ENCODE measurements around the gene RPN2. TPM values are rescaled to one million over a fixed set of nuclear protein-coding genes. Genes with fewer than 3 reads are reported as not detected.

The RPN2 gene
- total RNA-seq, 1 experiment from 2014 or later = 226 TPM

DNA sequence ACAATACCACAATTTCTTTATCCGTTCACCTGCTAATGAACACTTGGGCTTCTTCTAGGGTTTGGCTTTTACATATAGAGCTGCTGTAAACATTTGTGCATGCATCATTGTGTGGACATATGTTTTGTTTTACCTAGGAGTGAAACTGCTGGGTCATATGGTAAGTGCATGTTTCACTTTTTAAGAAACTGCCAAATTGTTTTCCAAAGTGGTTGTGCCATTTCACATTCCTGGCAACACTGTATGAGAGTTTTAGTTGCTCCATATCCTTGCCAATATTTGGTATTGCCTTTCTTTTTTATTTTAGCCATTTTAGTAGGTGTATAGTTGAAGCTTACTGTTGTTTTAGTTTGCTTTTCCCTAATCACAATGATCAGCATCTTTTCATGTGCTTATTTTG lies 14.1 kb upstream of the RPN2 start:
- CTCF ChIA-PET = interaction anchor here (0.7 to 2.6 kb wide), 2 partner anchors 12 to 19 kb away, joined by 3 to 19 read pairs; partner anchors contain the start of gene RPN2
- intact Hi-C loops (cut with micrococcal nuclease) = no loop called here
- no peak overlapping the region for H3K27ac Mint-ChIP-seq (ENCODE audit: low read depth, unreplicated experiment)

DNA sequence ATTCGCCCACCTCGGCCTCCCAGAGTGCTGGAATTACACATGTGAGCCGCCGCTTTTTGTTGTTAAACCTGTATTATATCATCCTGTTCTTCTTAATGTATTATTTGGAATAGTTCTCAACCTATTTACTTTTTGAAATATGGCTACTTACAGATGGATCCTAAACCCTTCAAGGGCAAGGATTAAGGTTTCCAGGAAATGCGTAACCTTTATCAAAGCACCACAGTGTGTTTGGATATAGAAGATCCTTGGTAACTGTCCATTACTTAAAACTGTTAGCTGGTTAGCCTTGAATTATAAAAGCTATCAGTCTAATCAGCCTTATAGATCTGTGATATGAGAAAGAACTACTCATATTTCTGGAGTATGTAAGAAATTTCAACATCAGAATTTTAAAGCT lies 12.3 kb upstream of the RPN2 start:
- TF ChIP-seq, protein P1, sequence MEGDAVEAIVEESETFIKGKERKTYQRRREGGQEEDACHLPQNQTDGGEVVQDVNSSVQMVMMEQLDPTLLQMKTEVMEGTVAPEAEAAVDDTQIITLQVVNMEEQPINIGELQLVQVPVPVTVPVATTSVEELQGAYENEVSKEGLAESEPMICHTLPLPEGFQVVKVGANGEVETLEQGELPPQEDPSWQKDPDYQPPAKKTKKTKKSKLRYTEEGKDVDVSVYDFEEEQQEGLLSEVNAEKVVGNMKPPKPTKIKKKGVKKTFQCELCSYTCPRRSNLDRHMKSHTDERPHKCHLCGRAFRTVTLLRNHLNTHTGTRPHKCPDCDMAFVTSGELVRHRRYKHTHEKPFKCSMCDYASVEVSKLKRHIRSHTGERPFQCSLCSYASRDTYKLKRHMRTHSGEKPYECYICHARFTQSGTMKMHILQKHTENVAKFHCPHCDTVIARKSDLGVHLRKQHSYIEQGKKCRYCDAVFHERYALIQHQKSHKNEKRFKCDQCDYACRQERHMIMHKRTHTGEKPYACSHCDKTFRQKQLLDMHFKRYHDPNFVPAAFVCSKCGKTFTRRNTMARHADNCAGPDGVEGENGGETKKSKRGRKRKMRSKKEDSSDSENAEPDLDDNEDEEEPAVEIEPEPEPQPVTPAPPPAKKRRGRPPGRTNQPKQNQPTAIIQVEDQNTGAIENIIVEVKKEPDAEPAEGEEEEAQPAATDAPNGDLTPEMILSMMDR (IDR thresholded peaks at IDR 0.05; ENCODE audit: unreplicated experiment) = no peak
- intact Hi-C loops (cut with micrococcal nuclease) = no loop called here
- Mint-ChIP-seq H3K27me3 (ENCODE audit: insufficient read depth, unreplicated experiment) (peaks cover 40% of the 10 kb centered on the region), H3K36me3 (ENCODE audit: insufficient read depth, unreplicated experiment) (no peaks in the 10 kb centered on the region), H3K4me1 (ENCODE audit: insufficient read depth, unreplicated experiment) (peaks cover 5% of the 10 kb centered on the region), H3K4me3 (ENCODE audit: unreplicated experiment) (no peak overlapping the region), H3K9me3 (ENCODE audit: unreplicated experiment) (no peaks in the 10 kb centered on the region), H3K27ac (ENCODE audit: low read depth, unreplicated experiment) (no peak overlapping the region)
- BruUV-seq (replicated peaks) = no TSS peak
- POLR2A ChIA-PET = interaction anchor here (3.2 kb wide), 1 partner anchor 12 kb away, joined by 21 read pairs; the partner anchor contains the start of genes MROH8 and RPN2
- DNase-seq (ENCODE audit: unreplicated experiment) = no peak
- CTCF ChIA-PET = interaction anchor here (0.6 to 2.6 kb wide), 6 partner anchors 10 to 1124 kb away, joined by 3 to 19 read pairs (median 3); partner anchors contain the start of gene RPN2

More for the DNA sequence above, 14.1 kb upstream of the RPN2 start:
- BruUV-seq (replicated peaks) = no TSS peak
- peaks cover 56% of the 10 kb centered on the region for H3K27me3 Mint-ChIP-seq (ENCODE audit: insufficient read depth, unreplicated experiment)
- POLR2A ChIA-PET = no interaction called here
- TF ChIP-seq, protein P1 (IDR thresholded peaks at IDR 0.05; ENCODE audit: unreplicated experiment) = no peak
- H3K36me3 Mint-ChIP-seq (ENCODE audit: insufficient read depth, unreplicated experiment) = no peaks in the 10 kb centered on the region
- no peak for DNase-seq (ENCODE audit: unreplicated experiment)
- peaks cover 5% of the 10 kb centered on the region for H3K4me1 Mint-ChIP-seq (ENCODE audit: insufficient read depth, unreplicated experiment)
- no peaks in the 10 kb centered on the region for H3K9me3 Mint-ChIP-seq (ENCODE audit: unreplicated experiment)
- no peak overlapping the region for H3K4me3 Mint-ChIP-seq (ENCODE audit: unreplicated experiment)

DNA sequence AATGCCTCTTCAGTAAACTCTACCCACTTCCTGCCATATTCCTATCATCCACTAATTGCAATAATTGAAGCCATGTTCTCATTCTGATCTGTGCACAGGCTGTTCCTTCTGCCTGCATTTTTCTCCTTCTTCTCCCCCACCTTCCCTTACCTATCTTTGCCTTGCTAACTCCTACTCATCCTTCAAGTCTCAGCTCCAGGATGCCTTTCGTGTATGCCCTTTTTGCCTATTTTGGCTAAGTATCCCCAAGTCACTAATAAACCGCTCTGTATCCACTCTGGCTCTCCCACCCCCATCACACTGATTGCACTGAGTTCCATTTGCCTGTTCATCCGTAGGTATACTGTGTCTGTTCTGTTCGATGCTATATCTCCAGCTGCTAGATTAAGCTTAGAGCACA lies 6.3 kb upstream of the RPN2 start:
- Mint-ChIP-seq H3K36me3 (ENCODE audit: insufficient read depth, unreplicated experiment) (no peaks in the 10 kb centered on the region), H3K27me3 (ENCODE audit: insufficient read depth, unreplicated experiment) (no peaks in the 10 kb centered on the region), H3K9me3 (ENCODE audit: unreplicated experiment) (no peaks in the 10 kb centered on the region), H3K4me3 (ENCODE audit: unreplicated experiment) (no peak overlapping the region), H3K4me1 (ENCODE audit: insufficient read depth, unreplicated experiment) (no peaks in the 10 kb centered on the region), H3K27ac (ENCODE audit: low read depth, unreplicated experiment) (no peak overlapping the region)
- TF ChIP-seq, protein P1 (IDR thresholded peaks at IDR 0.05; ENCODE audit: unreplicated experiment) = no peak
- intact Hi-C loops (cut with micrococcal nuclease) = loop anchor here (10.0 kb wide), 1 partner anchor 68 kb away; no protein-coding TSS in a partner anchor
- no TSS peak for BruUV-seq (replicated peaks)
- POLR2A ChIA-PET = no interaction called here
- no peak for DNase-seq (ENCODE audit: unreplicated experiment)
- CTCF ChIA-PET = interaction anchor here (0.6 to 1.6 kb wide), 4 partner anchors 19 to 1726 kb away, joined by 3 to 7 read pairs (median 5); no protein-coding TSS in a partner anchor

DNA sequence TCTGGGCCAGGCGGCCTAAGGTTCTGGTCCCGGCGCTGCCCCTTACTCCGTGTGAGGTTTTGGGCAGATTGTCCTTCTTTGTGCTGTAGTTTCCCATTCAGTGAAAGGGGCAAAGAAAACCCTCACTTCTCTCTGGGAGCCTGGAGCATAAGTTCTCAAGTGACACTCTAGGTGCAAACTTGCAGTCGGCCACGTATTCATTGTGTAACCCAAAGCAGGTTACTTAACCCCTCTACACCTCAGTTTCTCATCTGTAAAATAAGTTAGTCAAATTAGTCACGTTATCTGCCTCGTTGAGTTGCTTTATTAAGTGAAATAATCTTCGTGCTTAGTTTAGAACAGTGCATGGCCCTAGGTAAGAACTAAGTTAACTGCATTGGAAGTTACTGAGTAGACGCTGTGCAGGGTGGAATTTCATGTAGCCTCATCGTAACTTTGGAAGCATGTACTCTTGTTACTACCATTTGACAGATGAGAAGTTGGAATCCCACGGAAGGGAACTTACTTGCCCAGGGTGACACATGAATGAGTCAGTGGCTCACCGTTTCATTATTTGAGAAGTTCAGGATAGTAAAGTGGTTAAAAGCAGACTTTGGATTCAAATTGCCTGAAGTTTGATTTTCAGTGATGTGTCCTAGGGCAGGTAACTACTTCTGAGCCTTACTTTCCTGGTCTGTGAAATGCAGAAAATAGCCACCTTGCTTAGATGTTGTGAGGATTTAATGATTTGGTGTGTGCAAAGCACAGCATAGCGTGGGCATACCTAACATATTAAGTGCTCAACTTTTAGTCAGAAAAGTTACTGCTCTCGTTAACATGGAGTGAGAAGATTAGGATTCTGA lies 774 bp downstream of the RPN2 start:
- ChIA-PET CTCF (interaction anchor here (1.4 to 3.2 kb wide), 6 partner anchors 10 to 84 kb away, joined by 5 to 34 read pairs (median 12); partner anchors contain the start of gene RBL1), POLR2A (interaction anchor here (0.6 to 3.7 kb wide), 24 partner anchors 8 to 1292 kb away, joined by 3 to 68 read pairs (median 4); partner anchors contain the start of genes BLCAP, MANBAL, RALGAPB and RBL1)
- Mint-ChIP-seq H3K27ac (ENCODE audit: low read depth, unreplicated experiment) (peak overlapping the region; percentile 98), H3K9me3 (ENCODE audit: unreplicated experiment) (no peaks in the 10 kb centered on the region), H3K4me1 (ENCODE audit: insufficient read depth, unreplicated experiment) (peaks cover 25% of the 10 kb centered on the region), H3K27me3 (ENCODE audit: insufficient read depth, unreplicated experiment) (no peaks in the 10 kb centered on the region), H3K36me3 (ENCODE audit: insufficient read depth, unreplicated experiment) (peaks cover 32% of the 10 kb centered on the region), H3K4me3 (ENCODE audit: unreplicated experiment) (peak overlapping the region; percentile 97)
- TF ChIP-seq, protein P1 (IDR thresholded peaks at IDR 0.05; ENCODE audit: unreplicated experiment) = no peak
- DNase-seq (ENCODE audit: unreplicated experiment) = peak; percentile 68
- BruUV-seq (replicated peaks) = TSS peak; percentile 54
- intact Hi-C loops (cut with micrococcal nuclease) = loop anchor here (2.0 to 10.0 kb wide), 2 partner anchors 75 to 109 kb away; no protein-coding TSS in a partner anchor
